ENCODE data around the gene C19orf85. TPM values are rescaled to one million over a fixed set of nuclear protein-coding genes. Genes with fewer than 3 reads are reported as not detected.

The C19orf85 gene
- total and polyA plus RNA-seq, 12 donors = not detected

DNA sequence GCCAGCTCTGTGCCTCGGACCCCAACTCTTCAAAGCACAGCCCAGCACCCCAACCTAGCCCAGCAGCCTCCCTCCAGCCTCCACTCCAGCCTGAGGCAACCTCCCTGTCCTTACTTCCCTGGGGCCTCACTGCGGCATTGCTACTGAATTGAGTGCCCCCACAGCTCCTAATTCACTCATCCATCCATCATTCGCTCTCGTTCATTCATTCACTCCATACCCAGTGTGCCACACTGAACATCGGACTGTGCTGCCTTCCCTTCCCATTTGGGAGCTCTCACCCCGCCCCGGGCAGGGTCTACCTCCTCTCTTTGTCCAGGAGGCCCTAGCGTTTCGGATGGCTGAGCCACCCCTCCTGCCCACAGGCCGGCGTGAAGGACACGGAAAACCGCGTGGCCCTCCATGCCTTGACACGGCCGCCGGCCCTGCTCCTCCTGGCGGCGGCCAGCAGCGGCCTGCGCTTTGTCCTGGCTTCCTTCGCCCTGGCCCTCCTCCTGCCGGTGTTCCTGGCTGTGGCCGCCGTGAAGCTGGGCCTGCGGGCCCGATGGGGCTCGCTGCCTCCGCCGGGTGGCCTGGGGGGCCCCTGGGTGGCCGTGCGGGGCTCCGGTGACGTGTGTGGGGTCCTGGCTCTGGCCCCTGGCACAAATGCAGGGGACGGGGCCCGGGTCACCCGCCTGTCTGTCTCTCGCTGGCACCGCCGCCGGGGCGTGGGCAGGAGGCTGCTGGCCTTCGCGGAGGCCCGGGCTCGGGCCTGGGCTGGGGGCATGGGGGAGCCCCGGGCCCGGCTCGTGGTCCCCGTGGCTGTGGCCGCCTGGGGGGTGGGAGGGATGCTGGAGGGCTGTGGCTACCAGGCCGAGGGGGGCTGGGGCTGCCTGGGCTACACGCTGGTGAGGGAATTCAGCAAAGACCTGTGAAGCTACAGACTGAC lies 21.8 kb upstream of the C19orf85 start:
- no peaks in the 10 kb centered on the region for H3K9me3 ChIP-seq
- WGBS, 2 donors = 65 to 69% methylated on average over 53 of the region's 53 CpGs
- peaks cover 27 to 58% (median 46%) of the 10 kb centered on the region in 9 donors for H3K4me1 ChIP-seq
- H3K36me3 ChIP-seq = peaks cover 0 to 21% (median 10%) of the 10 kb centered on the region in 9 donors
- H3K27ac ChIP-seq = peak overlapping the region; percentile 78 to 95 (median 88)
- TF ChIP-seq, protein P1, sequence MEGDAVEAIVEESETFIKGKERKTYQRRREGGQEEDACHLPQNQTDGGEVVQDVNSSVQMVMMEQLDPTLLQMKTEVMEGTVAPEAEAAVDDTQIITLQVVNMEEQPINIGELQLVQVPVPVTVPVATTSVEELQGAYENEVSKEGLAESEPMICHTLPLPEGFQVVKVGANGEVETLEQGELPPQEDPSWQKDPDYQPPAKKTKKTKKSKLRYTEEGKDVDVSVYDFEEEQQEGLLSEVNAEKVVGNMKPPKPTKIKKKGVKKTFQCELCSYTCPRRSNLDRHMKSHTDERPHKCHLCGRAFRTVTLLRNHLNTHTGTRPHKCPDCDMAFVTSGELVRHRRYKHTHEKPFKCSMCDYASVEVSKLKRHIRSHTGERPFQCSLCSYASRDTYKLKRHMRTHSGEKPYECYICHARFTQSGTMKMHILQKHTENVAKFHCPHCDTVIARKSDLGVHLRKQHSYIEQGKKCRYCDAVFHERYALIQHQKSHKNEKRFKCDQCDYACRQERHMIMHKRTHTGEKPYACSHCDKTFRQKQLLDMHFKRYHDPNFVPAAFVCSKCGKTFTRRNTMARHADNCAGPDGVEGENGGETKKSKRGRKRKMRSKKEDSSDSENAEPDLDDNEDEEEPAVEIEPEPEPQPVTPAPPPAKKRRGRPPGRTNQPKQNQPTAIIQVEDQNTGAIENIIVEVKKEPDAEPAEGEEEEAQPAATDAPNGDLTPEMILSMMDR (IDR thresholded peaks at IDR 0.05) = peak in 6 of 9 donors; percentile 21 to 57 (median 42)
- ATAC-seq = peak in 4 of 8 donors; percentile 2 to 37 (median 26)
- H3K4me3 ChIP-seq = peak overlapping the region in 7 of 10 donors; percentile 7 to 31 (median 19)
- H3K27me3 ChIP-seq = peaks cover 0 to 4% (median 0%) of the 10 kb centered on the region in 7 donors
- intact Hi-C loops (cut with DNase I) = no loop called here
- DNase-seq = no peak

GRCh38 chr19:55485439-55486011 lies 21.0 kb upstream of the C19orf85 start:
- ATAC-seq = peak in 1 of 8 donors; percentile 1
- H3K27ac ChIP-seq = peak overlapping the region; percentile 25 to 95 (median 88)
- peaks cover 0 to 26% (median 10%) of the 10 kb centered on the region in 9 donors for H3K36me3 ChIP-seq
- TF ChIP-seq, protein P1 (IDR thresholded peaks at IDR 0.05) = no peak
- DNase-seq = no peak
- peaks cover 0 to 4% (median 0%) of the 10 kb centered on the region in 7 donors for H3K27me3 ChIP-seq
- no peaks in the 10 kb centered on the region for H3K9me3 ChIP-seq
- peak overlapping the region; percentile 53 to 72 (median 66) for H3K4me3 ChIP-seq
- intact Hi-C loops (cut with DNase I) = no loop called here
- WGBS, 2 donors = 31 to 35% methylated on average over 18 of the region's 18 CpGs
- H3K4me1 ChIP-seq = peaks cover 27 to 58% (median 46%) of the 10 kb centered on the region in 9 donors

GRCh38 chr19:55484593-55485438 lies 20.3 kb upstream of the C19orf85 start, which contains the start of gene NAT14:
Gene NAT14 (plus strand): TSS chr19:55485188. CDS start chr19:55485709, 521 bp downstream.
- peaks cover 0 to 4% (median 0%) of the 10 kb centered on the region in 7 donors for H3K27me3 ChIP-seq
- peaks cover 0 to 26% (median 10%) of the 10 kb centered on the region in 9 donors for H3K36me3 ChIP-seq
- peak; percentile 19 to 50 (median 36) for ATAC-seq
- no peaks in the 10 kb centered on the region for H3K9me3 ChIP-seq
- intact Hi-C loops (cut with DNase I) = no loop called here
- DNase-seq = peak; percentile 54 to 65
- TF ChIP-seq, protein P1 (IDR thresholded peaks at IDR 0.05) = no peak
- H3K4me1 ChIP-seq = peaks cover 27 to 60% (median 46%) of the 10 kb centered on the region in 9 donors
- H3K4me3 ChIP-seq = peak within 1 kb of the TSS; percentile 53 to 72 (median 66)
- H3K27ac ChIP-seq = peak within 1 kb of the TSS; percentile 78 to 95 (median 88)
- 1% methylated on average over 75 to 78 of the region's 78 CpGs for WGBS, 2 donors

Data from heart right ventricle (tissue), 16 donors.